ENCODE results near the gene NFE2L3.
"Not testable (repeated sequence)": the region's sequence is repeated elsewhere in the genome, so short reads cannot be mapped to it uniquely, and the experiment has no call there.

NFE2L3 gene

GRCh38 chr7:26186364-26187311 lies 34.6 kb downstream of the NFE2L3 start:
- no peak for DNase-seq (ENCODE audit: low read depth in 2 of 2)

GRCh38 chr7:26187380-26188205 lies 35.6 kb downstream of the NFE2L3 start:
- DNase-seq (ENCODE audit: low read depth in 2 of 2): no peak

GRCh38 chr7:26188206-26188956 lies 36.4 kb downstream of the NFE2L3 start:
- no peak for DNase-seq (ENCODE audit: low read depth in 2 of 2)

- DNase-seq (ENCODE audit: low read depth in 2 of 2): no peak
Measured at GRCh38 chr7:26188957-26189541, 37.1 kb downstream of the NFE2L3 start.

GRCh38 chr7:26189697-26190096 lies 37.7 kb downstream of the NFE2L3 start:
- DNase-seq (ENCODE audit: low read depth in 2 of 2): no peak

- DNase-seq (ENCODE audit: low read depth in 2 of 2): no peak
Measured at GRCh38 chr7:26190417-26190869, 38.4 kb downstream of the NFE2L3 start.

GRCh38 chr7:26191233-26191973 lies 39.4 kb downstream of the NFE2L3 start:
- DNase-seq (ENCODE audit: low read depth in 2 of 2): no peak

GRCh38 chr7:26191974-26192479 lies 40.0 kb downstream of the NFE2L3 start:
- no peak for DNase-seq (ENCODE audit: low read depth in 2 of 2)

GRCh38 chr7:26192485-26193087 lies 40.6 kb downstream of the NFE2L3 start:
- DNase-seq (ENCODE audit: low read depth in 2 of 2): no peak

GRCh38 chr7:26193432-26194207 lies 41.6 kb downstream of the NFE2L3 start:
- no peak for DNase-seq (ENCODE audit: low read depth in 2 of 2)

GRCh38 chr7:26194764-26195163 lies 42.8 kb downstream of the NFE2L3 start:
- not testable (repeated sequence) for DNase-seq (ENCODE audit: low read depth in 2 of 2)

GRCh38 chr7:26195182-26195581 lies 43.2 kb downstream of the NFE2L3 start:
- no peak for DNase-seq (ENCODE audit: low read depth in 2 of 2)

GRCh38 chr7:26195867-26196657 lies 44.1 kb downstream of the NFE2L3 start:
- no peak for DNase-seq (ENCODE audit: low read depth in 2 of 2)

GRCh38 chr7:26197153-26198115 lies 45.4 kb downstream of the NFE2L3 start:
- no peak for DNase-seq (ENCODE audit: low read depth in 2 of 2)

- peak in 1 of 2 donors; percentile 36 for DNase-seq (ENCODE audit: low read depth in 2 of 2)
Measured at GRCh38 chr7:26198133-26198780, 46.3 kb downstream of the NFE2L3 start.

- no peak for DNase-seq (ENCODE audit: low read depth in 2 of 2)
Measured at GRCh38 chr7:26198781-26199169, 46.8 kb downstream of the NFE2L3 start.
